Measurements from ENCODE around the gene PPP2R5E. TPM values are rescaled to one million over a fixed set of nuclear protein-coding genes. Genes with fewer than 3 reads are reported as not detected.
A peak's percentile ranks its signal among the peaks of the same experiment; 100 is the strongest.

Gene PPP2R5E
- total and polyA plus RNA-seq, 9 of the 15 experiments (the other 6 are each of a cell fraction or from before 2014, with no cell fraction given): 4.2 to 30.3 (median 11.0) TPM

GRCh38 chr14:63543000-63543825 lies at the start of gene PPP2R5E (continued):
- TF ChIP-seq NFYB (IDR thresholded peaks at IDR 0.05; ENCODE audit: extremely low read depth, insufficient read length) (peak; percentile 70), PHB (CRISPR knock-in tag; IDR thresholded peaks at IDR 0.05) (no peak), ZBTB1 (CRISPR knock-in tag; IDR thresholded peaks at IDR 0.05; ENCODE audit: borderline replicate concordance, low read depth) (no peak), CREM (IDR thresholded peaks at IDR 0.05; ENCODE audit: low read depth) (peak; percentile 56), ZNF583 (CRISPR knock-in tag; IDR thresholded peaks at IDR 0.05) (no peak), MXI1 (IDR thresholded peaks at IDR 0.05; ENCODE audit: low read depth, low read length) (no peak), SMC3 (conservative IDR thresholded peaks at IDR 0.05; ENCODE audit: insufficient read depth, low read depth, low read length) (no peak), MITF (IDR thresholded peaks at IDR 0.05) (no peak), CHD7 (IDR thresholded peaks at IDR 0.05; ENCODE audit: low read depth, low read length) (no peak), ZNF668 (CRISPR knock-in tag; IDR thresholded peaks at IDR 0.05) (no peak), LCOR (CRISPR knock-in tag; IDR thresholded peaks at IDR 0.05) (no peak), TAF15 (IDR thresholded peaks at IDR 0.05; ENCODE audit: low read depth, low read length) (no peak), TAF1 (IDR thresholded peaks at IDR 0.05; ENCODE audit: control insufficient read depth, extremely low read depth, insufficient read depth, low read length, severe bottlenecking) (peak; percentile 69), ZBTB17 (CRISPR knock-in tag; IDR thresholded peaks at IDR 0.05) (no peak)
